ENCODE data around the gene GPRC5B.
A peak's percentile ranks its signal among the peaks of the same experiment; 100 is the strongest.

The GPRC5B gene, protein sequence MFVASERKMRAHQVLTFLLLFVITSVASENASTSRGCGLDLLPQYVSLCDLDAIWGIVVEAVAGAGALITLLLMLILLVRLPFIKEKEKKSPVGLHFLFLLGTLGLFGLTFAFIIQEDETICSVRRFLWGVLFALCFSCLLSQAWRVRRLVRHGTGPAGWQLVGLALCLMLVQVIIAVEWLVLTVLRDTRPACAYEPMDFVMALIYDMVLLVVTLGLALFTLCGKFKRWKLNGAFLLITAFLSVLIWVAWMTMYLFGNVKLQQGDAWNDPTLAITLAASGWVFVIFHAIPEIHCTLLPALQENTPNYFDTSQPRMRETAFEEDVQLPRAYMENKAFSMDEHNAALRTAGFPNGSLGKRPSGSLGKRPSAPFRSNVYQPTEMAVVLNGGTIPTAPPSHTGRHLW

GRCh38 chr16:19884611-19885450 is at the start of gene GPRC5B:
TSS of gene GPRC5B (minus strand) at chr16:19884848. CDS start at chr16:19872845, 12,003 bp downstream.
- peak; percentile 81 for DNase-seq (ENCODE audit: low spot score)

DNA sequence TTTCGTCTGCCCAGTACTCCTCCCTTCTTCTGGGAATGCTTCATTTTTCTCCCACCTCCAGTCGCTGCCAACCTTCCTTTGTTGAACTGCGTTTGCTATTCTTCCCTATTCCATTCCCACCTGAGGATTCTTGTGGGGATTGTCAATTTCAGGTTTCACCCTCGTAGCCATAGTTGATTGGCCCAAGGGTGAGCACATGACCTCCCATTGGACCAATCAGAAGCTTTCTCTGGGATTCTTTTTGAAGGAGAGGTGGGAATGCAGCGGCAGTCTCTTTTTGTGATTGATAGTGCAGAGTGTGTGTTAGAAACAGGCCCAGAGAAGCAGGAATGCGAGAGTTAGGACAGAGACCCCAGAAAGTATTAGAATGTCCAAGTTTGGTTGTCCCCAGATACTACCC is 49.1 kb upstream of the GPRC5B start:
- peak; percentile 53 for DNase-seq (ENCODE audit: low spot score)

DNA sequence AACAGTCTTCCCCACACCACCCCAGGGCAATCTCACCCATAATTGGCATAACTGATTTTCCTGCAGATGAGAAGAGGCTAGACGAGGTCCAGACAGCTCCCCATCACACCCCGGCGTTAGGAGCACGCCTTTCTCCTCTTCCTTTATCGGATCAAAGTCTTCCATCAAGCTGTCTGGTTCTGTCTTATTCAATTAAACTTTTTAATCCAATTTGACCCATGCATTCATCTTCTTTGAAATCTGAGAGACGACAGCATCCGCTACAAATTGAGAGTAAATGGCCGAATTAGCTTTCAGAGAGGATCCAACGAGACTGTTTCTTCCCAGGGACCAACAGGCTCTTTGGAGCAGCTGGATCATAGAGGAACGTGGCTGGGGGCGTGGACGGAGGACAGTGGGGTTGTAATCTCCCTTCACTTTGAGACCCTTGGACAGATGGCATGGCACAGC is 44.4 kb upstream of the GPRC5B start:
- DNase-seq (ENCODE audit: low spot score) = no peak

- no peak for DNase-seq (ENCODE audit: low spot score)
Observed at GRCh38 chr16:19928432-19928831, 43.8 kb upstream of the GPRC5B start.

GRCh38 chr16:19926449-19927390 is 42.1 kb upstream of the GPRC5B start:
- no peak for DNase-seq (ENCODE audit: low spot score)

GRCh38 chr16:19923396-19923795 is 38.7 kb upstream of the GPRC5B start:
- DNase-seq (ENCODE audit: low spot score) = no peak

DNA sequence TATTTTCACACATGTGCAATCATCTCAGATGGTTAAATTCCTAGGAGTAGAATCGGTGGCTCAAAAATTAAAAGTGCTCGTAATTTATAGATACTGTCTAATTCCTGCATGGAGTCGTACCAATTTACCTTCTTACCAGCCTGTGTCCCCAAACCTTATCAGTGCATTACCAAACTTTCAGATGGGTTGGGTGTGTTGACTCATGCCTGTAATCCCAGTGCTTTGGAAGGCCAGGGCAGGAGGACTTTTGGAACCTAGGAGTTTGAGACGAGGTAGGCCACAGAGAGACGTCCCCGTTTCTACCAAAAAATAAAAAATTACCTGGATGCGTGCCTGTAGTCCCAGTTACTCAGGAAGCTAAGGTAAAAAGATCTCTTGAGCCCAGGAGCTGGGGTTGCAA is 34.5 kb upstream of the GPRC5B start:
- no peak for DNase-seq (ENCODE audit: low spot score)

DNA sequence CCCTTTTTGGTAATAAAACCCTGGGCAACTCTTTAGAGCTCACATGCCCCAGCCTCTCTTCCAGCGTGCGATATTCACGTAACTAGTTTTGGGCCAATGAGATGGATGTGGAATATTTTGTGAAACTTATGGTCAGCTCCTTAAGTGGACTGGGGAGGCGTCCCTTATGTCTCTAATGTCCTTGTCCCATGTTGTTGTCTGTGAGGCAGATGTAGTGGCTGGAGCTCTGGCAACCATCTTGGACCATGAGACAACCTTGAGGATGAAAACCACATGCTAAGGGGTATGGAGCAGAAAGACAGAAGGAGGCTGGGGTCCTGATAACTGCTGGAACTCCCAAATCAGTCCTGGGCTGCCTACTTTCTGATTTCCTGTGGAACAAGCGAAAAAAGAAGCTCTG is 31.4 kb upstream of the GPRC5B start:
- DNase-seq (ENCODE audit: low spot score) = no peak

- no peak for DNase-seq (ENCODE audit: low spot score)
Observed at GRCh38 chr16:19914877-19915276, 30.2 kb upstream of the GPRC5B start.

- DNase-seq (ENCODE audit: low spot score) = no peak
Observed at GRCh38 chr16:19913340-19913645, 28.6 kb upstream of the GPRC5B start.

- no peak for DNase-seq (ENCODE audit: low spot score)
Observed at GRCh38 chr16:19912455-19913339, 28.0 kb upstream of the GPRC5B start.

DNA sequence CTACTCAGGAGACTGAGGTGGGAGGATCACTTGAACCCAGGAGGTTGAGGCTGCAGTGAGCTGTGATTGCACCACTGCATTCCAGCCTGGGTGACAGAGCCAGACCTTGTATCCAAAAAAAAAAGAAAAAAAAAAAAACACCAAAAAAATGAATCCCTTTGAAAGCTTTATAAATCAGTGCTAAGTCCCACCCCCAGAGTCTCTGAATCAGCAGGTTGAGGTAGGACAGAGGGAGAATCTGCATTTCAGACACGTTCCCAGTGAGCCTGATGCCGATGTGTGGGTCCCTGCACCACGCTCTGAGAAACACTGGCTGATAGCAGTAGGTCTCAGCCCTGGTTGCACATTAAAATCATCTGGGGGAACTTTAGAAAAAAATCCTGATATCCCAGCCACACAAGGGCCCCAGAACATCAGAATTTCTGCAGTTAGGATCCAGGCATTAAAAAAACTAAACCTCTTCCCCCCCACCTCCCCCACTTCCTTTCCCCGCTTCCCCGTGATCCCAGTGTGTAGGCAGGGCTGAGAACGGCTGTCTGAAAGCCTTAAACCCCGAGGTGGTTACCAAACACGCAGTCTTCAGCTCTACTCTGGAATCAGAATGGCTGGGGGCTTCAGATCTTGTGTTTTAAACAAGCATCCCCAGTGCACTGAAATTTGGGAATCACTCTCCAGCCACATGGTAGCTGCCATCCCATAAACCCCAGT is 27.3 kb upstream of the GPRC5B start:
- no peak for DNase-seq (ENCODE audit: low spot score)

DNA sequence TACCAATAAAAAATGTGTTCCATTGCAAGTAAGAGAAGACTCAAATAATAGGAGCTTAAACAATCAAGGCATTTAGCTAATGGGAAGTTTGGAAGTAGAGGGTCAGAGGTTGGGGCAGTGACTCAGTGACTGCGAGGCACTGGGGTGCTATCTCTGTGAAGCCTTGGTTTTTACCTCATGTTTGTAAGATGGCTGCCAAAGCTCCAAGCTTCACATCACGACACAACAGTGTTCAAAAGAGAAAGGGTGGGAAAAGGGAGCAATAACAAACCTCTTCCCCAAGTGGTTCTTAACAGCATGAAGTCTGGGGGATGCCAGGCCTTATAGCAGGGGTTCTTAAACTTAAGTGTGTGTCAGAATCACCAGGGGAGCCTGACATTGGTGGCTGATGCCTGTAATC is 26.6 kb upstream of the GPRC5B start:
- DNase-seq (ENCODE audit: low spot score) = no peak

DNA sequence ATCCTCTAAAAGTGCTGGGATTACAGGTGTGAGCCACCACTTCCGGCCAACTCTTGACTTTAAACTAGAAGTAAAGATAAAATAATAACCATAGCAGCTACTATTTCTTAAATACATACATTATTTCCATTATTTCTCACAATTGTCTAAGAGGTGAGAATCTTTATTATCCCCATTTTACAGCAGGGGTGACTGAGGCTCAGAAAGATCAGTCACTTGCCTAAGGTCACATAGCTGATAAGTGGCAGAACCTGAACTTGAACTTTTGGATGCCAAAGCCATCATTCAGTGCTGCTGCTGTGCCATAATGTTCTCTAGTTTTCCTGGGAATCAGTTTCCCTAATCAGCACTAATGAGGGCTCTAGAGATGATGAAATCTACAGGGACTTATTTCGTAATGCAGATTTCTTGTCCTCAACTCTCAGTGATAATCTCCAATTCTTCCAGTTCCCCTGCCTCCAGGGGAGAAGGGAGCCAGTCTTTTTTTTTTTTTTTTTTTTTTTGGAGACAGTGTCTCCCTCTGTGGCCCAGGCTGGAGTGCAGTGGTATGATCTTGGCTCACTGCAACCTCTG is 25.2 kb upstream of the GPRC5B start:
- DNase-seq (ENCODE audit: low spot score) = no peak

GRCh38 chr16:19908921-19909320 is 24.3 kb upstream of the GPRC5B start:
- no peak for DNase-seq (ENCODE audit: low spot score)

DNA sequence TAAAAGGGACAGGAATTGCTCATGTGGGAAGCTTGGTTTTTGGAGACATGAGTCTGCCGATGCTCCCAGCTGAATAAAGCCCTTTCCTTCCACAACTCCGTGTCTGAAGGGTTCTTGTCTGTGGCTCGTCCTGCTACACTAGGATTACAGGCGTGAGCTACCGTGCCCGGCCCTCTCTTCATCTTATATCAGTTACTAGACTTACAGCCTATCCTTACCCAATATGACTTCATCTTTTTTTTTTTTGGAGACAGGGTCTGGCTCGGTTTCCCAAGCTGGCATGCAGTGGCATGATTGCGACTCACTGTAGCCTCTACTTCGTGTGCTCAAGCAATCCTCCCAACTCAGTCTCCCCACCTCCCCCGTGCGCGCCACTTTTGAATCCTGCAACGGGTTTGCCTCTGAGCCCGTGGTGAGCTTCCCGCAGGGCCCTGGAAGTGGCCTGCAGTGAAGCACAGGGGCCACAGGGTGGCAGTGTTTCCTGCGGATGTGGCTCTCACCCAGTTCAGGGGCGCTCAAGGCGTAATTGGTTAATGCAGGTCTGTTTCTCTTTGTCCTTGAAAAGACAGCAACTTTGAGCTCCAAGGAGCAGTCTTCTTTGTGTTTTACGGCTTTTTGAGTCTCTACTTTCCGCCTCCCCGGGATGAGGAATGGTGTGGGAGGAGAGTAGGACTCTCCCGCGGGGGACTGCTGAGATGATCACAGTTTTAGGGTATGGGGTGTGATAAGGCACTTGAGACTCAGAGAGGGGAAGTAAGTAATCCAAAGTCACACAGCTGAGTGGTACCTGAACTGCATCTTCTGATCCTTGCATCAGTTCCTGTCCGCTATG is 22.7 kb upstream of the GPRC5B start:
- peak; percentile 84 for DNase-seq (ENCODE audit: low spot score)

DNA sequence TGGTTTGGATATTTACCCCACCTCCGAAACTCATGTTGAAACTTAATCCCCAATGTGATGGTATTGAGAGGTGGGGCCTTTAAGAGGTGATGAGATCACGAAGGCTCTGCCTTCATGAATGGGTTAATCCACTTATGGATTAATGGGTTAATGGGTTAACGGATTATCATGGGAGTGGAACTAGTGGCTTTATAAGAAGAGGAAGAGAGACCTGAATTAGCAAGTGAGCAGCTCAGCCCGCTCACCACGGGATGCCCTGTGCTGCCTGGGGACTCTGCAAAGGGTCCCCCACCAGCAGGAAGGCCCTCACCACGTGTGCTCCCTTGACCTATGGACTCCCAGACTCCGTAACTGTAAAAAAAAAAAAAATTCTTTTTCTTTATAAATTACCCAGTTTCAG is 16.5 kb upstream of the GPRC5B start:
- DNase-seq (ENCODE audit: low spot score) = no peak

DNA sequence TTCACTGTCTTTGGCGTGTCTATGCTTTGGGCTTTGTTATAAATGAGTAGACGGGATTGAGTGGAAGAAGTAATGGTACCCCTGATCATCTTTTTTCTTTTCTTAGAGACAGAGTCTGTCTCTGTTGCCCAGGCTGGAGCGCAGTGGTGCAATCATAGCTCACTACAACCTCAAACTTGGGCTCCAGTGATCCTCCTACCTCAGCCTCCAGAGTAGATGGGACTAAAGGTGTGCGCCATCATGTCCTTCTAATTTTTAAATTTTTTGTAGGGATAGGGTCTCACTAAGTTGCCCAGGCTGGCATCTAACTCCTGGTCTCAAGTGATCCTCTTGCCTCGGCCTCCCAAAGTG is 14.9 kb upstream of the GPRC5B start:
- DNase-seq (ENCODE audit: low spot score) = no peak

- DNase-seq (ENCODE audit: low spot score) = peak; percentile 73
Observed at GRCh38 chr16:19898924-19899604, 14.4 kb upstream of the GPRC5B start.

All from iPS-NIHi11 (cell line).